ENCODE data around the gene AKR7A3. TPM values are rescaled to one million over a fixed set of nuclear protein-coding genes. Genes with fewer than 3 reads are reported as not detected.

Gene AKR7A3
- total and polyA plus RNA-seq, 10 of the 15 experiments (the other 5 are each of a cell fraction or from before 2014, with no cell fraction given) = 0.10 to 1.1 (median 0.25) TPM; not detected in 2

DNA sequence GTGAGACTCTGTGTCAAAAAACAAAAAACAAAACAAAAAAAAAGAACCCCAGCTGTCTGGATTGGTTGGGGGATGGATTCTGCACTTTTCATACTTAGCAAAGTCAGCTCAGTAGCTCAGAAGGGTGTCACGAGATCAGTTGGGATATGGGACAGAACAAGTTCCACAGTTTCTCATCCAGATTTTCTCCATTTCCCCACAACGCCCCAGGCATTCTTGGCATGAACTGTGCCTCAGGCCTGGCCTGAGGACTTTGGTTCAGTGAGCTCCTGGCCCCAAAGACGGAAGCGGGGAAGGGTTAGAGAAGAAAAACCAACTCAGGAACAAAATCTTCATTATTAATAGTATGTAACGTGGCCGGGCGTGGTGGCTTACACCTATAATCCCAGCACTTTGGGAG lies 21.5 kb upstream of the AKR7A3 start (continued):
- TF ChIP-seq, protein P1, sequence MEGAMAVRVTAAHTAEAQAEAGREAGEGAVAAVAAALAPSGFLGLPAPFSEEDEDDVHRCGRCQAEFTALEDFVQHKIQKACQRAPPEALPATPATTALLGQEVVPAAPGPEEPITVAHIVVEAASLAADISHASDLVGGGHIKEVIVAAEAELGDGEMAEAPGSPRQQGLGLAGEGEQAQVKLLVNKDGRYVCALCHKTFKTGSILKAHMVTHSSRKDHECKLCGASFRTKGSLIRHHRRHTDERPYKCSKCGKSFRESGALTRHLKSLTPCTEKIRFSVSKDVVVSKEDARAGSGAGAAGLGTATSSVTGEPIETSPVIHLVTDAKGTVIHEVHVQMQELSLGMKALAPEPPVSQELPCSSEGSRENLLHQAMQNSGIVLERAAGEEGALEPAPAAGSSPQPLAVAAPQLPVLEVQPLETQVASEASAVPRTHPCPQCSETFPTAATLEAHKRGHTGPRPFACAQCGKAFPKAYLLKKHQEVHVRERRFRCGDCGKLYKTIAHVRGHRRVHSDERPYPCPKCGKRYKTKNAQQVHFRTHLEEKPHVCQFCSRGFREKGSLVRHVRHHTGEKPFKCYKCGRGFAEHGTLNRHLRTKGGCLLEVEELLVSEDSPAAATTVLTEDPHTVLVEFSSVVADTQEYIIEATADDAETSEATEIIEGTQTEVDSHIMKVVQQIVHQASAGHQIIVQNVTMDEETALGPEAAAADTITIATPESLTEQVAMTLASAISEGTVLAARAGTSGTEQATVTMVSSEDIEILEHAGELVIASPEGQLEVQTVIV (IDR thresholded peaks at IDR 0.05; ENCODE audit: borderline replicate concordance, partially characterized antibody) = no peak
- TF ChIP-seq STAT3 (IDR thresholded peaks at IDR 0.05; ENCODE audit: low read depth, low read length) = no peak
- TF ChIP-seq, protein P2, sequence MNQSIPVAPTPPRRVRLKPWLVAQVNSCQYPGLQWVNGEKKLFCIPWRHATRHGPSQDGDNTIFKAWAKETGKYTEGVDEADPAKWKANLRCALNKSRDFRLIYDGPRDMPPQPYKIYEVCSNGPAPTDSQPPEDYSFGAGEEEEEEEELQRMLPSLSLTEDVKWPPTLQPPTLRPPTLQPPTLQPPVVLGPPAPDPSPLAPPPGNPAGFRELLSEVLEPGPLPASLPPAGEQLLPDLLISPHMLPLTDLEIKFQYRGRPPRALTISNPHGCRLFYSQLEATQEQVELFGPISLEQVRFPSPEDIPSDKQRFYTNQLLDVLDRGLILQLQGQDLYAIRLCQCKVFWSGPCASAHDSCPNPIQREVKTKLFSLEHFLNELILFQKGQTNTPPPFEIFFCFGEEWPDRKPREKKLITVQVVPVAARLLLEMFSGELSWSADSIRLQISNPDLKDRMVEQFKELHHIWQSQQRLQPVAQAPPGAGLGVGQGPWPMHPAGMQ (IDR thresholded peaks at IDR 0.05; ENCODE audit: borderline replicate concordance) = no peak
- TF ChIP-seq RAD51 (IDR thresholded peaks at IDR 0.05) = no peak
- no peak for TF ChIP-seq SREBF2 (IDR thresholded peaks at IDR 0.05; ENCODE audit: low read length)
- no peak for TF ChIP-seq CEBPB (IDR thresholded peaks at IDR 0.05; ENCODE audit: borderline replicate concordance in 1 of 2, low read depth in 2 of 2, low read length in 2 of 2)
- TF ChIP-seq, protein P3, sequence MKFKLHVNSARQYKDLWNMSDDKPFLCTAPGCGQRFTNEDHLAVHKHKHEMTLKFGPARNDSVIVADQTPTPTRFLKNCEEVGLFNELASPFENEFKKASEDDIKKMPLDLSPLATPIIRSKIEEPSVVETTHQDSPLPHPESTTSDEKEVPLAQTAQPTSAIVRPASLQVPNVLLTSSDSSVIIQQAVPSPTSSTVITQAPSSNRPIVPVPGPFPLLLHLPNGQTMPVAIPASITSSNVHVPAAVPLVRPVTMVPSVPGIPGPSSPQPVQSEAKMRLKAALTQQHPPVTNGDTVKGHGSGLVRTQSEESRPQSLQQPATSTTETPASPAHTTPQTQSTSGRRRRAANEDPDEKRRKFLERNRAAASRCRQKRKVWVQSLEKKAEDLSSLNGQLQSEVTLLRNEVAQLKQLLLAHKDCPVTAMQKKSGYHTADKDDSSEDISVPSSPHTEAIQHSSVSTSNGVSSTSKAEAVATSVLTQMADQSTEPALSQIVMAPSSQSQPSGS (IDR thresholded peaks at IDR 0.05; ENCODE audit: low read length) = no peak
- no peak for TF ChIP-seq EP300 (IDR thresholded peaks at IDR 0.05; ENCODE audit: borderline replicate concordance in 1 of 2, control insufficient read depth in 1 of 2, low read depth in 2 of 2, low read length in 2 of 2)

Data from GM12878 (cell line).